ENCODE measurements around the gene FOXE3. TPM values are rescaled to one million over a fixed set of nuclear protein-coding genes. Genes with fewer than 3 reads are reported as not detected.

FOXE3 gene
- 0.11 and 0.15 TPM in 2 replicates for total RNA-seq (2021)
- long read RNA-seq = 0 reads

GRCh38 chr1:47415728-47416318, at the start of gene FOXE3:
TSS of gene FOXE3 (plus strand) at chr1:47416285. CDS start at chr1:47416316, 31 bp downstream.
- no peak for DNase-seq
- no peak within 1 kb of the TSS for H3K9ac ChIP-seq (ENCODE audit: extremely low read depth, insufficient read length, low read length)
- Mint-ChIP-seq H3K27me3 (ENCODE audit: low read depth) (peaks cover 92% of the 10 kb centered on the region), H3K9me3 (peaks cover 0 to 9% of the 10 kb centered on the region in 2 experiments; a peak in 2 of 5 replicates), H3K4me3 (peak within 1 kb of the TSS; percentile 64 to 82), H3K4me1 (peaks cover 5 to 14% of the 10 kb centered on the region in 2 experiments; a peak in 3 of 4 replicates), H3K27ac (no peak within 1 kb of the TSS), H3K36me3 (ENCODE audit: insufficient read depth in 1 of 3, low read depth in 3 of 3) (peaks cover 0 to 5% (median 0%) of the 10 kb centered on the region in 3 experiments; a peak in 1 of 7 replicates)
- H3K23me2 ChIP-seq (ENCODE audit: insufficient read length, low read depth, low read length, poor library complexity, severe bottlenecking) = no peaks in the 10 kb centered on the region
- no peak within 1 kb of the TSS for H3K4ac ChIP-seq (ENCODE audit: low read depth, low read length)
- H4K5ac ChIP-seq (ENCODE audit: insufficient read length, low read depth, low read length) = no peak within 1 kb of the TSS
- H3K18ac ChIP-seq (ENCODE audit: insufficient read length, low read depth, low read length) = no peak within 1 kb of the TSS
- no peak within 1 kb of the TSS for H3K27ac ChIP-seq (ENCODE audit: insufficient read length, low read depth, low read length)
- no peak within 1 kb of the TSS for H3K14ac ChIP-seq (ENCODE audit: insufficient read depth, low read length)
- no peak within 1 kb of the TSS for H2BK15ac ChIP-seq (ENCODE audit: low read depth, low read length)
- TF ChIP-seq, protein P1, sequence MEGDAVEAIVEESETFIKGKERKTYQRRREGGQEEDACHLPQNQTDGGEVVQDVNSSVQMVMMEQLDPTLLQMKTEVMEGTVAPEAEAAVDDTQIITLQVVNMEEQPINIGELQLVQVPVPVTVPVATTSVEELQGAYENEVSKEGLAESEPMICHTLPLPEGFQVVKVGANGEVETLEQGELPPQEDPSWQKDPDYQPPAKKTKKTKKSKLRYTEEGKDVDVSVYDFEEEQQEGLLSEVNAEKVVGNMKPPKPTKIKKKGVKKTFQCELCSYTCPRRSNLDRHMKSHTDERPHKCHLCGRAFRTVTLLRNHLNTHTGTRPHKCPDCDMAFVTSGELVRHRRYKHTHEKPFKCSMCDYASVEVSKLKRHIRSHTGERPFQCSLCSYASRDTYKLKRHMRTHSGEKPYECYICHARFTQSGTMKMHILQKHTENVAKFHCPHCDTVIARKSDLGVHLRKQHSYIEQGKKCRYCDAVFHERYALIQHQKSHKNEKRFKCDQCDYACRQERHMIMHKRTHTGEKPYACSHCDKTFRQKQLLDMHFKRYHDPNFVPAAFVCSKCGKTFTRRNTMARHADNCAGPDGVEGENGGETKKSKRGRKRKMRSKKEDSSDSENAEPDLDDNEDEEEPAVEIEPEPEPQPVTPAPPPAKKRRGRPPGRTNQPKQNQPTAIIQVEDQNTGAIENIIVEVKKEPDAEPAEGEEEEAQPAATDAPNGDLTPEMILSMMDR (conservative IDR thresholded peaks at IDR 0.05) = no peak
- no peak within 1 kb of the TSS for H2BK120ac ChIP-seq (ENCODE audit: low read depth, low read length, poor library complexity, severe bottlenecking)
- no peak within 1 kb of the TSS for H2BK12ac ChIP-seq (ENCODE audit: insufficient read length, low read depth, low read length)
- H4K8ac ChIP-seq (replicated peaks; ENCODE audit: insufficient read length, low read depth, low read length) = no peak within 1 kb of the TSS
- H3K4me1 ChIP-seq (ENCODE audit: insufficient read depth, low read length) = no peaks in the 10 kb centered on the region
- no peak within 1 kb of the TSS for H3K56ac ChIP-seq (ENCODE audit: insufficient read length, low read depth, low read length)
- WGBS (ENCODE audit: extremely low coverage, insufficient read length, low lambda C conversion rate) = no CpG with 5 or more reads among the region's 21 CpGs
- H3K79me1 ChIP-seq (ENCODE audit: insufficient read depth, low read depth, low read length, poor library complexity, severe bottlenecking) = no peaks in the 10 kb centered on the region
- no peaks in the 10 kb centered on the region for H3K9me3 ChIP-seq (ENCODE audit: control insufficient read depth, low read depth, low read length)
- no peak within 1 kb of the TSS for H2BK5ac ChIP-seq (ENCODE audit: insufficient read length, low read length)
- H3K79me2 ChIP-seq (ENCODE audit: insufficient read depth, low read length) = no peaks in the 10 kb centered on the region
- no peak within 1 kb of the TSS for H3T11ph ChIP-seq (ENCODE audit: low read length)
- H2AFZ ChIP-seq (ENCODE audit: low read length) = no peak within 1 kb of the TSS
- peaks cover 52% of the 10 kb centered on the region for H3K27me3 ChIP-seq (ENCODE audit: insufficient read depth, low read length)
- no peak within 1 kb of the TSS for H3K23ac ChIP-seq (ENCODE audit: insufficient read length, low read depth, low read length)
- no peak within 1 kb of the TSS for H4K91ac ChIP-seq (ENCODE audit: insufficient read length, low read depth, low read length)
- H2AK5ac ChIP-seq (ENCODE audit: insufficient read length, low read length) = no peak within 1 kb of the TSS
- H4K20me1 ChIP-seq (ENCODE audit: control insufficient read depth, insufficient read depth, insufficient read length) = no peaks in the 10 kb centered on the region
- H3K4me2 ChIP-seq (ENCODE audit: insufficient read depth, insufficient read length, low read length) = peak within 1 kb of the TSS; percentile 24
- H2BK20ac ChIP-seq (ENCODE audit: low read depth, low read length, poor library complexity, severe bottlenecking) = no peak within 1 kb of the TSS
